Right forelimb (tissue), 1 donor: ENCODE data around the gene HCFC1R1.
"Not testable (repeated sequence)": the region's sequence is repeated elsewhere in the genome, so short reads cannot be mapped to it uniquely, and the experiment has no call there.

Experiments used
- DNase-seq: peaks from one replicate; pipeline ENCODE4 v3.0.0-alpha.2; 2018

The HCFC1R1 gene

DNA sequence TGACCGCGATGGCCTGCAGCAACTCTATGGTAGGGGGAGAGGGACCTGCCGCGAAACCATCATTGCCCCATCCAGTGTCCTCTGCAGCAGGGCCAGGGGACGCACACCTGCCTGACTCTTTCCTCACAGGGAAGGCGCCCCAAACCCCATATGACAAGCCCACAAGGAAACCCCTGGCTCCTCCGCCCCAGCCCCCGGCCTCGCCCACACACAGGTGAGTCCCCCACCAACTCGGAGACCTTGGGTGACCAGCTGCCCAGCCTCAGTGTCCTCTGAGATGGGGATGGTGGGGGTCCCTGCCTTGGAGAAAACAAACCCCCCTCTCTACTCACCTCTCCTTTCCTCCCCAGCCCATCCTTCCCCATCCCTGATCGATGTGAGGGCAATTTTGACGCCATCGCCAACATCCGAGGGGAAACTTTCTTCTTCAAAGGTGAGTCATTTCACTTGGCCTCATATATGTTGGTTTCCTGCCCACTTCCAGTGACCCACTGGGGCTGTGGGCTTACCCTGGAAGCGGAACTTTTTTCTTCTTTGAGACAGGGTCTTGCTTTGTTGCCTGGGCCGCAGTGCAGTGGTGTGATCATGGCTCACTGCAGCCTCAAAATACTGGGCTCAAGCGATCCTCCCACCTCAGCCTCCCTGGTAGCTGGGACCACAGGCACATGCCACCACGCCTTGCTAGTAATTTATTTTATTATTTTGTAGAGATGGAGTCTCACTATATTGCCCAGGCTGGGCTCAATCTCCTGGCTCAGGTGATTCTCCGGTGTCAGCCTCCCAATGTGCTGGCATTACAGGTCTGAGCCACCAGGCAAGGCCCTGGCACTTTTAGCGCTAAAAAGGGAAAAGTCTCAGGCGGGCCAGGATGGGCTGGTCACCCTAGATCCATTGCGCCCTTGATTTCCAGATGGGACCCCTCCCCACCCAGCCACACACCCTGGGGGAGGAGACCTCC lies 33.7 kb upstream of the HCFC1R1 start:
- no peak for DNase-seq

DNA sequence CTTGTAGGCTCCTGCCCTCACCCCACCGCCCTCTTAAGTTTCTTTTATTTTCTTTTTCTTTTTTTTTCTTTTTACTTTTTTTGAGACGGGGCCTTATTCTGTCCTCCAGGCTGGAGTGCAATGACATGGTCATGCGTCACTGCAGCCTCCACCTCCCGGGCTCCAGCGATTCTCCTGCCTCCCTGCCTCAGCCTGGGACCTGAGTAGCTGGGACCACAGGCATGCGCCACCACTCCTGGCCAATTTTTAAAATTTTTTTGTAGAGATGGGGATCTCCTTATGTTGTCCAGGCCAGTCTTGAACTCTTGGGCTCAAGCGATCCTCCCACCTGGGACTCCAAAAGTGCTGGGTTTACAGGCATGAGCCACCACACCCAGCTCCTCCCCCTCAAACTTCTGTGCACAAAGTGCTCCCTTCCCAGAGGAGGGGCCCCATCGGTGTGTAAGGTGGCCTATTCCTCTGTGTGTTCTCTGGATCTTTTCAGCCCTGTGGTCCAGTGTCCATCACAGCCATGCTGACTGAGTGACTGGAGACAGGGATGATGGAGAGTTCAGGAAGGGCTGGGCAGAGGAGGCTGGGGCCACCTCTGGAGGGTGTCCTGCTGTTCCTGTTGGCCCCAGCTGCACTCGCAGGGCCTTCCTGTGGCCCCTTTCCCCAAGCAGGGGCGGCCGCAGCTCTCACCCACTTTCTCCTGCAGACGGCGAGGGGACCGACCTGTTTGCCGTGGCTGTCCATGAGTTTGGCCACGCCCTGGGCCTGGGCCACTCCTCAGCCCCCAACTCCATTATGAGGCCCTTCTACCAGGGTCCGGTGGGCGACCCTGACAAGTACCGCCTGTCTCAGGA lies 32.8 kb upstream of the HCFC1R1 start:
- DNase-seq, result no peak

DNA sequence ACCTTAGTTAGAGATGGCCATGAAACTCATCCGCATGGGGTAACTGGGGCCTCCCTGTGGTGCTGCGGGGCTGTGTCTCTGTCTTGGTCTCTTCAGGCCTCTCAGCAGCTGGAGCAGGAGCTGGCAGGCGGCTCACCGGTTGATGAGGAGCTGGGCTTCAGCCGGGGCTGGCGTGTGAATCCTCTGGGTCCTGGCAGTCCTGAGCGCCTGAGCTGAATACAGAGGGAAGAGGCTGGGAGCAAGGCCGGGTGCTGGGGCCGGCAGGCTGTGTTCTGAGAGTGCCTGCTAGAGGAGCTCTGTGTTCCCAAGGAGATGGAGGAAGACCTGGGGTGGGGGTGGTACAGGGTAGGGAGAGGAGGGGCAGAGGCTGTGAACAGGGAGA lies 32.0 kb upstream of the HCFC1R1 start:
- not testable (repeated sequence) for DNase-seq

DNA sequence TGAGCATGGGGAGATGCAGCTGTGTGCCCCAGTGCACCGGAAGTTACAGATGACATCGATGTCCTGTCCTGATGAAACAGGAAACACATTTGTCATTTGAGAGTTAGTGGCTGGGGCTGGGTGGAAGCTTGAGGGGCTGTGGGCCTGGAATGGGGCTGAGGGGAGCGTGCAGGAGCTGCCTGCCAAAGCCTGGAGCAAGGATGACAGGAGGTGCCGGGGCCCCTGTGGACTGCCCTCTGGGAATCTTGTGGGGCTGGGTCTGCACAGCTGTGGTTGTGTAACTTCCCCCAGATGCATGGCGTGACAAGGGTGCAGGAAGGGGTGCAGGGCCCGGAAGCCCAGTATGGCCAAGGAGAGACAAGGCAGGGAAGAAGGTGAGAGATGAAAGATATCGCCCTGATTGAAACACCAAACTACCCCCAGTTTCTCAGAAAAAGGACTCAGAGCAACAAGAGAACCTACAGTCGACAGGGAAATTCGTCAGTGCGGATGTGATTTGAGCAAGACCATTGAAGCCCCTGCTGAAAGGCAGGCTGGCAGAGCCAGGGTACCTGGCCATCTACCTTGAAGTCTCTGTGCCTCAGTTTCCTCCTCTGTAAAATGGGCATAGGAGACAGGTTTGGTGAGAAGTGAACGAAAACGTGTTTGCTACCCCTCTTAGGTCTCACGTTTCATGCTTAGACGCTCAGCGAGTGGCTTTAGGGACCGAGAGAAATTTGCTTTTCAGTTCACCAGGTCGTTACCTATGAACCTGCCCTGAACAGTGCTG lies 31.4 kb upstream of the HCFC1R1 start:
- DNase-seq, result no peak

DNA sequence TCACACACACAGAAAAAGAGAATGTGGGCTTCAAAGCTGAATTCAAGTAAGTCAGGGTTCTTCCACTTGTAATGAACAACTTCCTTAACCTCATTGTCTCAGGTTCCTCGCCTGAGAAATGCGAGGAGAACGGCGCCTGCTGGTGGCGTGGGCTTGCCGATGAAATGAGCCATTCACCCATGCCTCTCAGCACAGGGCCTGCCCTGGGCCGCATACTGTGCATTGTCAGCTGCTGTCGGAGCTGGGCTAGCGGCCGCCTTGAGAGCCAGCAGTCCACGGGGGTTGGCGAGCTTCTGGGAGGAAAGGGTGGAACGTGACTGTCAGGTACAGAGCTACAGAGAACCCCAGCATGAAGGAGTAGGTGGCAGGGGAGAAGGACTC lies 29.6 kb upstream of the HCFC1R1 start:
- not testable (repeated sequence) for DNase-seq

DNA sequence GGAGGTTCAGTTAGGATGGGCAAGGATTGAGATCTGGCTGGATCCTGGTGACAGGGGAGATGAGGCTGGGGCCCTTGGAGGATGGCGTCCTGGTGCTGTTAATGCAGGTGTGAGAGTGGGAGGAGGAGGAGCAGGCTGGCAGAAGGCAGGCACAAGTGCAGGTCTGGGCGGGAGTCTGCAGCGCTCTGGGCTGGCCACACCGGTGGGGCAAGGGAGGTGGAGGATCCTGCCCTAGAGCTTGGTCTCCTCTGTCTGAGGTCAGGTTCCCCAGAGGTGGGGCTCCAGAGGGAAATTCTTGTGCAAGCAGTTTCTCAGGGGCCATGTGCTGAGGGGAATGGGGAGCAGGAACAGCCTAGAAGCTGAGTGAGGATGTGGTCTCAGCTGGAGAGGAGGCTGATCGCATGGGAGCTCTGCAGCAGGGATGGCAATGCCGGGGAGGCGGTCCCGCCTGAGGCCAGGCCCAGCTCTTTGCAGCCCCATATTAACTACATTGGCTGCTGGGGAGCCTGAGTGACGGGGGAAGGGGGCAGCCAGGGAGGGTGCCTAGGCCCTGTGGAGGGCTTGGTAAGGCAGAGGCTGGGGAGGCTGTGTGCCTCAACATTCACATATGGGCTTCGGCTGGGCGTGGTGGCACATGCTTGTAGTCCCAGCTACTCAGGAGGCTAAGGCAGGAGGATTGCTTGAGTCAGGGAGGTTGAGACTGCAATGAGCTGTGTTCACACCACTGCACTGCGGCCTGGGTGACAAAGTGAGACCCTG lies 29.0 kb upstream of the HCFC1R1 start:
- DNase-seq, result not testable (repeated sequence)

DNA sequence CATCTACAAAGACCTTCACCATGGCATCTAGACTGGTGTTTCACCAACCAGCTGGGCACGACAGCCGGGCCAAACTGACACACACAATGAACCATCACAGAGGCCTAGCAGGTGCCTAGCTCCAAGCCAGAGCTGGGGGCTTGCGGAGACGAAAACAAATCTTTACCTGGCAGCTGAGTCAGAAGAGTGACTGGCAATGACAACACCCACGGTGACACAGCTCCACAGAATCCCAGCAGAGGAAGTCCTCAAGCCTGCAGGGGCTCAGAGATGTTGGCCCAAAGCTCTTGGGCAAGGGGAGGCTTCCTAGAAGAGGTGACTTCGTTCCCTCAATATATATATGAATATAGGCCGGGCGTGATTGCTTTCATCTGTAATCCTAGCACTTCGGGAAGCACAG lies 27.8 kb upstream of the HCFC1R1 start:
- DNase-seq, result no peak

DNA sequence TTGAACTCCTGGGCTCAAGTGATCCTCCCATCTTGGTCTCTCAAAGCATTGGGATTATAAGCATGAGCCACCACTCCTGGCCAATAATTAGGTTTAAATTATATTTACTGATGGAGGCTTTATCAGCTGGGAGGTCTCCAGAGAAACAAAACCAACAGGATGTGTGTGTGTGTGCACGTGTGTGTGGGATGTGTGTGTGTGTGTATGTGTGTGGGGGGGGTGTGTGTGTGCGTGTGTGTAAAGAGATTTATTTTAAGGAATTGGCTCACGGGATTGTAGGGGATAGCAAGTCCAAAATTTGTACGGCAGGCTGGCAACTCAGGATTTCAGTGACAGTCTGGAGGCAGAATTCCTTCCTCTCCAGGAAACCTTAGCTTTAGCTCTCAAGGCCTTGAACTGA lies 27.3 kb upstream of the HCFC1R1 start:
- DNase-seq, result no peak

DNA sequence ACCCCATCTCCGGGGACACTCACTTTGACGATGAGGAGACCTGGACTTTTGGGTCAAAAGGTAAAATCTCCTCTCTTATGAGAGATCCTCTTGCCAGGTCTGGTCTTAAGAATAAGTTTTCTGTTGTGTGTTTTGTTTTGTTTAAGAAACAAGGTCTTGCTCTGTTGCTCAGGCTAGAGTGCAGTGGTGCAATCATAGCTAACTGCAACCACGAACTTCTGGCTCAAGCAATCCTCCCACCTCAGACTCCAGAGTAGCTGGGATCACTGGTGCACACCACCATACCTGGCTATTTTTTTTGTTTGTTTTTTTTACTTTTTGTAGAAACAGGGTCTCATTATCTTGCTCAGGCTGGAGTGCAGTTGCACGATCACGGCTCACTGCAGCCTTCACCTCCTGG lies 26.7 kb upstream of the HCFC1R1 start:
- DNase-seq, result no peak

DNA sequence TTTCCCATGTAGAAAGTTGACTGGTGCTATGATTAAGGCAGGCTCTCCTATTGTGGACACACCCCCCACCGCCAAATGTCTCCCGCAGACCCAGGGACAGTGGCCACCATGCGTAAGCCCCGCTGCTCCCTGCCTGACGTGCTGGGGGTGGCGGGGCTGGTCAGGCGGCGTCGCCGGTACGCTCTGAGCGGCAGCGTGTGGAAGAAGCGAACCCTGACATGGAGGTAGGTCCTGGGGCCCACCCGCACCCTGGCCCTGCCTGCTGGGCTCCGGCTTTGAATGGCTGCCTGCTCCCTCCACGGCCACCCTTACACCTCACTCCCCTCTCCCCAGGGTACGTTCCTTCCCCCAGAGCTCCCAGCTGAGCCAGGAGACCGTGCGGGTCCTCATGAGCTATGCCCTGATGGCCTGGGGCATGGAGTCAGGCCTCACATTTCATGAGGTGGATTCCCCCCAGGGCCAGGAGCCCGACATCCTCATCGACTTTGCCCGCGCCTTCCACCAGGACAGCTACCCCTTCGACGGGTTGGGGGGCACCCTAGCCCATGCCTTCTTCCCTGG lies 26.3 kb upstream of the HCFC1R1 start:
- DNase-seq, result no peak

DNA sequence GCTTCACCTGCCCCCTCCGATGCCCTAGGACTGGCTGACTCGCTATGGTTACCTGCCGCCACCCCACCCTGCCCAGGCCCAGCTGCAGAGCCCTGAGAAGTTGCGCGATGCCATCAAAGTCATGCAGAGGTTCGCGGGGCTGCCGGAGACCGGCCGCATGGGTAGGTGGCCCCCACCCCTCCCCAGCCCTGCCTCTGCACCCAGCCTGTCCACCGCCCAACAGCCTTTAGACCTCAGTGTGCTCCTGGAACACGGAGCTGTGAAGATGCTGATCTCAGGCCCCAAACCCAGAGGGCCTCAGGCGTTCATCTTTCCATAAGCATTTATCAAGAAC lies 23.6 kb upstream of the HCFC1R1 start:
- no peak for DNase-seq

DNA sequence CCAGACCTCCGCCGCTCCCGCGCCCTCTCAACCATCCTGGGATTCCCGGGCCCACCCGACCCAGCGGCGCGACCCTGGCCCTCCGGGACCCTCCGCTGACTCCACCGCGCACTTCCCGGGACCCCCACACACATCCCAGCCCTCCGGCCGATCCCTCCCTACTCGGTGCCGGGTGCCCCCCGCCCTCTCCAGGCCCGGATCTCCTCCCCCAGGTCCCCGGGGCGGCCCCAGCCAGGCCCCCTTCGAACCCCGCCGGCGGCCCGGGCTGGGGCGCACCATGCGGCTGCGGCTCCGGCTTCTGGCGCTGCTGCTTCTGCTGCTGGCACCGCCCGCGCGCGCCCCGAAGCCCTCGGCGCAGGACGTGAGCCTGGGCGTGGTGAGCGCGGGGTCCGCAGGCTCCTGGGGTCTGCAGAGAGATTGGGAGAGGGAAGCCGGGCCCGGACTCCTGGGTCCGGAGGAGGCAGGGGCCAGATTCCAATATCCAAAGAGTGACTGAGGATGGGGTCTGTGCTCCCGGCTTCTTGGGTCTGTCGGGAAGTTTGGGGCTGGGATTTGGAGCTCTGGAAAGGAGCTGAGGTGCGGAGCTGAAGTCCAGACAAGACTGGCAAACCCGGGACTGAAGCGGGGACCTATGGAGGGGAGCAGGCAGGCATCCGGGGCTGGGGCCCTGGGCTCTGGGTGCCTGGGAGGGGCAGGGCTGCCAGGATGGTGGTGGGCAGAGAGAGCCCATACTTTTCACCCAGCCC lies 23.1 kb upstream of the HCFC1R1 start:
- DNase-seq, result no peak

DNA sequence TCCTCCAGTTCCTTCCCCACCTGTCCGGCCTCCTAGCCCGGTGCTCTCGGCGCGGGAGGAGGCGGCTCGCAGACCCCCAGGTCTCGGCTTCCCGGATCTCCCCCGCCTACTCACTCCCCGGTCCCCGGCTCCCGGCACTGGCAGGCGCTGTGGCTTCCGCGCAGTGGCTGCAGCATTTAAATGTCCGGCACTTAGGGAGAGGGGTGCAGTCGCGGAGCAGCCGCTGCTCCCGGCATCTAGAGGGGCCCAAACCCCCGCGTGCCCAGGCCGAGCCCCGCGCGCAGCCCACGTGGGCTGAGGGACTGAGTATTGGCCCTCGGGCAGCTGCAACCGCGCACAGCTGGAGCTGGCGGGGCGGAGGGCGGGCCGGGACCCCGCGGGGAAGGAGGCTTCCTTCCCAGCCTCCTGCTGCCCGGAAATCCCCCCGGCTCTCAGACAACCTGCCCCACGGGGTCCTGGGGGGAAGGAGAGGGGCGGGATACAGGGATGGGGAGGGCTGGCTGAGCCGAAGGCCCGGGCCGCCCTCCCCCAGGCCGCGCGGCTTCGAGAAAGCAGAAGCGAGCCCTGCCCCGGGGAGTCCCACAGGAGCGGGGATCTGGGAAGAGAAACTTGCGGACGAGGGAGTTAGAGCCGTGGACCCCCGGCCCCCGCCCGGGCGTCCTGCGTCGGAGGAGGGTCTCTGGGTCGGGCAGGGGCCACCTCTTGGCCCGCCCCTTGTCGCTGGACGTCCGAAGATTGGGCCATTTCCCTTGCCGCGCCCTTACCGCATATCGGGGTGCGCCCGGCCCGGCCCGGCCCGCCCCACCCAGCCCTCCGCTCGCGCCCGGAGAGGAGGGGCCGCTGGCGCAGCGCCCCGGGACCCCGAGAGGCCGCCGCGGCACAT lies 22.3 kb upstream of the HCFC1R1 start, which contains the start of gene MMP25:
TSS of gene MMP25 (plus strand) at position 804 of the 883 bp plus-strand sequence. CDS start 357 bp downstream, outside the sequence.
- no peak for DNase-seq

DNA sequence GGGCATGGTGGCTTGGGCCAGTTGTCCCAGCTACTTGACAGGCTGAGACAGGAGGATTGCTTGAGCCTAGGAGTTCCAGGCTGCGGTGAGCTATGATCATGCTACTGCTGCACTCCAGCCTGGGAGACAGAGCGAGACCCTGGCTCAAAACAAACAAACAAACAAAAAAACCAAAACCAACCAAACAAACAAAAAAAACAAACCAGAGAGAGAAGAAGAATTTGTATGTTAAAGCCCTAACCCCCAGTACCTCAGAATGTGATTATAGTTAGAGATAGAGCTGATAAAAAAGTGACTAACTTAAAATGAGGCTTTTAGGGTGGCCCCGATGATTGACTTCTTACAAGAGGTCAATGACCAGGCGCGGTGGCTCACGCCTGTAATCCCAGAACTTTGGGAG lies 21.0 kb upstream of the HCFC1R1 start:
- no peak for DNase-seq

DNA sequence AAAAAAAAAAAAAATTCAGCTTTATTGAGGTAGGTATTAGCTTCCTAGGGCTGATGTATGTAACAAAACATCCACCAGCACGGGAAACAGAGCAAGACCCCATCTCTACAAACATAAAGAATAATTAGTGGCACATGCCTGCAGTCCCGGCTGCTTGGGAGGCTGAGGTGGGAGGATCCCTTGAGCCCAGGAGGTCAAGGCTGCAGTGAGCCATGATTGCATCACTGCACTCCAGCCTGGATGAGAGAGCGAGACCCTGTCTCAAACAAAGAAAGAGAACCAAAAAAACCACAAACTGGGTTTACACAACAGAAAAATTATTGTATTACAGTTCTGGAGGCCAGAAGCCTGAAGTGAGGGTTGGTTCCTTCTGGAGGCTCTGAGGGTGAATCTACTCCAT lies 18.6 kb upstream of the HCFC1R1 start:
- DNase-seq, result no peak

DNA sequence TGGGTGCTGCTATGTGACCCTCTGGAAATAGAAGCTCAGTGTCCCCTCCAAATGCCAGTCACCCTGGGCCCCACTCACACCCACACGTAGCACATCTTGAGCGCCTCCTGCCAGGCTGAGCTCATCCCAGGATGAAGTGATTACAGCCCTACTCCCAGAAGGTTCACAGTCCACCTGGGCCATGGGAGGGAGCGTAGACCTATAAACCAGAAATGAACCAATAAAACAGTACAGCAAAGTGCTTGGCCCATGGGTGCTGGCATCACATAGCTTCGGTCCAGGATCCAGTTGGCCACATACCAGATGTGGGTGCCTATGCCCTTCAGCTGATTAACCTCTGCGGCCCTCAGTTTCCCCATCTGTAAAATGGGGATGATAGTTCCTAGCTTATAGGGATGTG lies 15.2 kb upstream of the HCFC1R1 start:
- DNase-seq, result no peak

DNA sequence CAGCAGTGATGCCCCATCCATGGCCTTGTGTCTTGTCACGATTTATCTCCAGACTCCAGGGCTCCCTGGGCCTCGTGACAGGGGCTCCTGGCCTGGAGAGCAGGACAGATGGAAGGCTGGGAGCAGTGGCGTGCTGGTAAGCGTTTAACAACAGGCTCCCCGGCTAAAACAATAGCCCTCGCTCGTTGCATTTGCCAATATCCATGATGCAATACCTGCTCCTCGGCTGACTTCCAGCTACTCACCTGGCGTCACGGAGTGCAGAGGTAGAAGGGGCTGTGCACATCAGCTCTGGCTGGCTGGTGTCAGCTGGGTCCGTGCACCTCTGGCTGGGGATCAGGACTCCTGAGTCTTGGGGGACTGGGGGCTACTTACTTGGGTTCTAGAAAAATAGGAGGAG lies 14.5 kb upstream of the HCFC1R1 start:
- no peak for DNase-seq

DNA sequence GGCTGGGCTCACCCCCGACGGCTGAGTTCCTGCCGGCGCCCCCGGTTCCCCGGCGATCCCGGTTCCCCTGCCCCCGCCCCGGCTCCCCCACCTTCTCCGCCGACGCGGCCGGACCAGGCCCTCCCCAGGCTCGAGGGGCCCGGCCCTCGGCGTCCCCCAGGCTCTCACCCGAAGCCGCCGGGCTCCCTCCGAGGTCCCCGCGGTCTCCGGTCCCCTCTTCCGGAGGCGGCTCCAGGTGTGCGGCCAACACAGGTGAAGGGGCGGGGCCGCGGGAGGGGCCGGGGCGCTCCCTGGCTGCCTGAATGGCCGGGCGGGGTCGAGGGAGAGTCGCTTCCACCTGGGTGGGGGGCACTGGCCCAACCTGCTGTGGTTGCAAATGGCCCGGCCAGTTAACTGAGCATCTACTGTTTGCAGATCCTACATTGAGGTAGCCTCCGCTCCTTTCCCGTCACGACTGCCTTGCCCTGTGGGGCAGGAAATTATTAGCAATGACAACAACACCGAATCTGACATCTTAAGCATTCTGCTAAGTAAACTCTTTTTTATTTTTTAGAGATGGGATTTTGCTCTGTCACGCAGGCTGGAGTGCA lies 13.1 kb upstream of the HCFC1R1 start, which contains the start of gene BICDL2:
TSS of gene BICDL2 (minus strand) at position 219 of the 590 bp plus-strand sequence. CDS start 1,448 bp downstream, outside the sequence.
- DNase-seq, result no peak

DNA sequence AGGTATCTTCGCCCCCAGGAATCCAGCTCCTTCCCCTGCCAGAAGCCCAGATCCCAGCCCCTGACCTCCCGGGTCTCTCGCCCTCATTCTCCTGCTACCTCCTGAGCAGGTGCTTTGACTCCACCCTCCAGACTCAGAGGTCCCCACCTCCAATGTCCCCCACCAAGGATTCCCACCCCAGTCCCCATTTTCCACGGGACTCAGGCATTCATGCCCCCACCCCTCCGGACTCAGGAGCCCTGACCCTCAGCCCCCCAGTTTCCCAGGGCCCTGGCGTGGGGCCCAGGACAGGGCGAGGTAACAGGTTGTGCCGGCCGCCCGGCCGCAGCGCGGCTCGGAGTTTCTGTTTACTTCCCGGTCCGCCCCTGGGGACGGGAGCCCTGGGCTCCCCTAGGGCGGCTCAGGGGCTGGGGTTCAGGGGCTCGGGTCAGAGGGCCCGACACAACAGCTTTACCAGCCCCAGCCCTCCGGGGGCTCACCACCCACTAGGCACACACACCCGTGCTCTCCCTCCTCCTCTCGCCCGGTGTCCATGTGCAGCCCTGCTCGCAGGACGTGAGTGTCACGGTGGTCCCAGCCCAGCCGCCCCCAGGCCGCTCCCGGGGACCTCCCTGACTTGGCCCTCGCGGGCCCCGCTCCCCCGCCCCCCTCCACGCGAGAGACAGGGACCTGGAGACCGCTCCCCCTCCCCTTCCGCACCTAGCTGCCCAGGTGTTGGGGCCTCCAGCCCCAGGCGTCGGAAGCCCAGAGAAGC lies 12.4 kb upstream of the HCFC1R1 start:
- DNase-seq, result no peak
